ENCODE results near the gene ATL2. TPM values are rescaled to one million over a fixed set of nuclear protein-coding genes. Genes with fewer than 3 reads are reported as not detected.

ATL2 gene
- total RNA-seq, 1 experiment from 2014 or later: 66.7 TPM

- no peak overlapping the region for H2BK12ac ChIP-seq (ENCODE audit: insufficient read length, low read depth, low read length)
- no peaks in the 10 kb centered on the region for H3K23me2 ChIP-seq (ENCODE audit: insufficient read length, low read depth, low read length, poor library complexity, severe bottlenecking)
- H3K56ac ChIP-seq (ENCODE audit: insufficient read length, low read depth, low read length): no peak overlapping the region
- H3K18ac ChIP-seq (ENCODE audit: insufficient read length, low read depth, low read length): no peak overlapping the region
- Mint-ChIP-seq H3K36me3 (ENCODE audit: insufficient read depth in 1 of 3, low read depth in 3 of 3) (peaks cover 32 to 73% (median 59%) of the 10 kb centered on the region in 3 experiments; a peak in 6 of 7 replicates), H3K27ac (no peak overlapping the region; a peak in 1 of 7 replicates), H3K9me3 (no peaks in the 10 kb centered on the region), H3K27me3 (ENCODE audit: low read depth) (no peaks in the 10 kb centered on the region), H3K4me3 (no peak overlapping the region), H3K4me1 (peaks cover 23 to 29% of the 10 kb centered on the region in 2 experiments)
- no peak overlapping the region for H3K23ac ChIP-seq (ENCODE audit: insufficient read length, low read depth, low read length)
- H3K9ac ChIP-seq (ENCODE audit: extremely low read depth, insufficient read length, low read length): no peak overlapping the region
- H2BK5ac ChIP-seq (ENCODE audit: insufficient read length, low read length): no peak overlapping the region
- H3K9me3 ChIP-seq (ENCODE audit: control insufficient read depth, low read depth, low read length): no peaks in the 10 kb centered on the region
- no peak overlapping the region for H2AFZ ChIP-seq (ENCODE audit: low read length)
- no peak overlapping the region for H2BK15ac ChIP-seq (ENCODE audit: low read depth, low read length)
- TF ChIP-seq, protein P1, sequence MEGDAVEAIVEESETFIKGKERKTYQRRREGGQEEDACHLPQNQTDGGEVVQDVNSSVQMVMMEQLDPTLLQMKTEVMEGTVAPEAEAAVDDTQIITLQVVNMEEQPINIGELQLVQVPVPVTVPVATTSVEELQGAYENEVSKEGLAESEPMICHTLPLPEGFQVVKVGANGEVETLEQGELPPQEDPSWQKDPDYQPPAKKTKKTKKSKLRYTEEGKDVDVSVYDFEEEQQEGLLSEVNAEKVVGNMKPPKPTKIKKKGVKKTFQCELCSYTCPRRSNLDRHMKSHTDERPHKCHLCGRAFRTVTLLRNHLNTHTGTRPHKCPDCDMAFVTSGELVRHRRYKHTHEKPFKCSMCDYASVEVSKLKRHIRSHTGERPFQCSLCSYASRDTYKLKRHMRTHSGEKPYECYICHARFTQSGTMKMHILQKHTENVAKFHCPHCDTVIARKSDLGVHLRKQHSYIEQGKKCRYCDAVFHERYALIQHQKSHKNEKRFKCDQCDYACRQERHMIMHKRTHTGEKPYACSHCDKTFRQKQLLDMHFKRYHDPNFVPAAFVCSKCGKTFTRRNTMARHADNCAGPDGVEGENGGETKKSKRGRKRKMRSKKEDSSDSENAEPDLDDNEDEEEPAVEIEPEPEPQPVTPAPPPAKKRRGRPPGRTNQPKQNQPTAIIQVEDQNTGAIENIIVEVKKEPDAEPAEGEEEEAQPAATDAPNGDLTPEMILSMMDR (conservative IDR thresholded peaks at IDR 0.05): no peak
- no peak overlapping the region for H4K91ac ChIP-seq (ENCODE audit: insufficient read length, low read depth, low read length)
- no CpG with 5 or more reads among the region's 2 CpGs for WGBS (ENCODE audit: extremely low coverage, insufficient read length, low lambda C conversion rate)
- H3K14ac ChIP-seq (ENCODE audit: insufficient read depth, low read length): no peak overlapping the region
- H3K27ac ChIP-seq (ENCODE audit: insufficient read length, low read depth, low read length): no peak overlapping the region
- H3K79me1 ChIP-seq (ENCODE audit: insufficient read depth, low read depth, low read length, poor library complexity, severe bottlenecking): peaks cover 13% of the 10 kb centered on the region
- no peaks in the 10 kb centered on the region for H4K20me1 ChIP-seq (ENCODE audit: control insufficient read depth, insufficient read depth, insufficient read length)
- H2BK120ac ChIP-seq (ENCODE audit: low read depth, low read length, poor library complexity, severe bottlenecking): no peak overlapping the region
- no peak overlapping the region for H3T11ph ChIP-seq (ENCODE audit: low read length)
- H4K8ac ChIP-seq (replicated peaks; ENCODE audit: insufficient read length, low read depth, low read length): no peak overlapping the region
- no peak overlapping the region for H2BK20ac ChIP-seq (ENCODE audit: low read depth, low read length, poor library complexity, severe bottlenecking)
- H3K4me1 ChIP-seq (ENCODE audit: insufficient read depth, low read length): peaks cover 13% of the 10 kb centered on the region; the same call in 1 of the 2 replicates
- no peak for DNase-seq
- no peak overlapping the region for H3K4me2 ChIP-seq (ENCODE audit: insufficient read depth, insufficient read length, low read length)
- H3K27me3 ChIP-seq (ENCODE audit: insufficient read depth, low read length): no peaks in the 10 kb centered on the region
- H4K5ac ChIP-seq (ENCODE audit: insufficient read length, low read depth, low read length): no peak overlapping the region
- H3K79me2 ChIP-seq (ENCODE audit: insufficient read depth, low read length): no peaks in the 10 kb centered on the region
- H3K4ac ChIP-seq (ENCODE audit: low read depth, low read length): no peak overlapping the region
- no peak overlapping the region for H2AK5ac ChIP-seq (ENCODE audit: insufficient read length, low read length)
These were observed 78.5 kb downstream of the ATL2 start for GRCh38 chr2:38298539-38298938.

Measured in H9 (cell line).